DMS 273 (cell line): ENCODE results near the gene FAF1.

ENCODE experiments used
- DNase-seq: peaks from one replicate; lab custom pipeline; 2025; ENCODE audit not compliant: unreplicated experiment; lab: John Stamatoyannopoulos, UW

The FAF1 gene

GRCh38 chr1:50978852-50979781 is 19.1 kb upstream of the FAF1 start:
- peak; percentile 84 for DNase-seq

DNA sequence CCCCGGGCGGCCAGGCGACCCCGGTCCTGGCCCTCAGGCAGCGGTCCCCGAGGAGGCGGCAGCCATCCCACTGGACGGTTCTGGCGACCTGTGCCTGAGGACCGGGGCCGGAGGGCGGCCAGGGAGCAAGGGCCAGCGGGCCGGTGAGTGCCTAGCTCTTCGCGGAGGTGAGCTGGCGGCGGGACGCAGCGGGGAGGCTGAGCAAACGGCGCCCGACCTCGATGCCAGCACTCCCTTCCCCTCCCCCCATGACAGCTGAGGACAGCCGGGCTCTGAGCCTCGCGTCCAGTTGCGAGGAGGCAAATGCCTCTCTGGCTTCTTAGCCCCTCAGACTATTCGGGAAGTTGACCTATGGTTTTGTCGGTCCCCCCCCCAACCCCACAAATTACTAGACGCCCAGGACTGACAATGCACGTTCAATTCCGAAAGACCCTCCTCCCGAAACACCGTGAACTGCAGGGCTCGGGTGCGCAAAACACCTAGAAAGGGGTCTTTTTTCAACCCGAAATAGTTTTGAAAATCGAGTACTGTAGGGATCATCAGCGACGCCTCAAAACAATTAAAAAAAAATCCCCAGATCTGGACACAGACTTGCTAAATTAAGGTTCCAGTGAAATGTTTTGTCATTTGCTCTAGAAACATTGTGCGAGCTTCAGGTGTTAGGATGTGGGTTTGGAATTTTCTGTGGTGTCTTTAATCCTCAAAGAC is 18.2 kb upstream of the FAF1 start:
- peak; percentile 93 for DNase-seq

GRCh38 chr1:50977575-50978143 is 17.6 kb upstream of the FAF1 start:
- DNase-seq, result no peak

DNA sequence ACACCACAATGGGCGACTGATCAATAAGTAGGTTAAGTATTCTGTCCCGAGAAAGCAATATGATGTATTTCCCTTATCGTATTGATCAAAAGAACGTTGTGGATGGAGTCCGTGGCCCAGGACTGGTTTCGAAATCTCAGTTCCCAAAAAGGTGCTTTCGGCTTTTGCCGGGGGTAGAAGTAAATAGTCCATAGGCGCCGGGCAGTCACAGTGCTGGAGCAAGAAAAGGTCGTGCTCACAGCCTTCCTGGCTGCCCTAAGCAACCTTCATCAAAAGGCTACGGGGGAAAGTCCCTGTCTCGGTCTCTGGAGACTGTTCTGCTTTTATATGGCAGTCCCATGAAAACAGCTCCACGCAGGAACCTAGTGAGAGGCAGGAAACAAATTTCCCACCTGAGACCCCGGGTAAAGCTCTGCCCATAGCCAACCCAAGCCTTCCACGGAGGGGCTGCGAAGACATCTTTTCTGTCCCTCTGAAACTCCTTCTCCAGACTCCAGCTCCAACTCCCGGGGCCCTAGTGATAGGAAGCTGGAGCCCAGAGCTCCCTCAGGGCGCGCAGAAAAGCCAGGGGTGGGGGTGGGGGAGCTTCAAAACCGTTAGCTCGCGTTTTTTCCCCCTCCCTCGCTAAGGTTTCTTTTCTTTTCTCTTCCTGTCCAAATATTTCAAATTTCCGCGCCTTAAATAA is 17.0 kb upstream of the FAF1 start:
- DNase-seq, result peak; percentile 93

DNA sequence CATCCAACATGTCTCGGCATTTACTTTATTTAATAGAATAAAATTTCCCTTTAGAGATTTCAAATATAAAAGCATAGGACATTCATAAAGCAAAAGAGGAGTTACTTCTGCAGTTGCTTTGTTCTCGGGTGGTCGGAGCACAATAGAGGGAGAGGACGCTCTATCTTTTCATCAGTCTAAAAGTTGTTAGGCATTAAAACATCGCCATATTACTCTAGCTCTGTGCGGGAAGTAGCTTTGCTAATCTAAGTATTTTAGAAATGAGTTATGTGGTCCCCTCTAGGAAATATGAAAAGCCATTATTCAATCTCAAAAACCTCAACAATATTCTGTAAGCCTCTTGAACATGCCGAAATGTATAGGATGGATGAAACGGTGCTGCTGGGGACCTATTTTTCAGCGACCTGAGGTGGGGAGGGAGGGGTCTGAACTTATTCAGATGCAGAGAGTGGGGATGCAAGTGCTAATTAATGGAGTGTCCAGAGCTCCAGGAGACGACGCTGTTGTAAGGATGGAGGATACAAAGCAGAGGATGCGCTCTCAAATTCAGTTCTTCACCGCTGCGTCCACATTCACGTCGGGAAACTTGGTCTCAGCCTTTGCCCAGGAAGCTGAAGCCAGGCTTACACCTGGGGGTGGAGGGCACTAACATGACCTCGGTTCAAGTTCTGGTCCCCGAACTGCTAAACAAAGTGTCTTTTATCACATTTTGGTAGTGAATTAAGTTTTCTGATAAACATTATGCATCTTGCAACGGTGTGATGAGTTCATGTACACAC is 16.2 kb upstream of the FAF1 start:
- DNase-seq, result peak; percentile 81

DNA sequence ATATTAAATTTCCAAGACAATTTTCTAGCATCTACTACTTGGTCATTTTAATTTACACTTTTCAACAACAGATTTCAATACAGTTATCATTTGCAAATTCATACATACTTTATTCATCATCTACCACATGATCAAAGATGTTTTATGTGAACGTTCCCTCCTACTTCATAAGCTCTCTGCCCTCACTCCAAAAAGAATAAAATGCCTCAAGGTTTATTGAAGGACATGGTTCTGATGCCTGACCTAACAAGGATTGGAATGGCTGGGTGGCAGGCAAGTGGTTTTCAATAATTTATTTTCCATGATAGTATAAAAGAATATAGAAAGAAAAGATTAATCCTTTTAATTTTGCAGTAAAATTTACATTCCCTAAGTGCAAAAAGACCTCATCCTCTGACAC is 15.4 kb upstream of the FAF1 start:
- DNase-seq, result peak; percentile 74

DNA sequence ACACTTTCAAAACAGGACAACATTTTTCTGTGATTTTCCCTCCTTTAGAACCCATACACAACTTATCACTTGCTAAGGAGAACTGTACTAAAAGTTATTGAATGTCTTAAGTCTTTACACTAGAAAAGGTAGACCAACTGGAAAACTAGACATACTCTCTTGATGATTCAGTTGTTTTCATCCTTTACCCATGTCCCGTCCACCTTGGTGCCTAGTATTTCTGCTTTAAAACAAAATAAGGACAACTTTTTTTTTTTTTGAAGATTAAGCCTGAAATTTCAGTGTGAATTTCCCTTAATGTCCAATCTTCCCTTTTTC is 14.5 kb upstream of the FAF1 start:
- DNase-seq, result peak; percentile 53

DNA sequence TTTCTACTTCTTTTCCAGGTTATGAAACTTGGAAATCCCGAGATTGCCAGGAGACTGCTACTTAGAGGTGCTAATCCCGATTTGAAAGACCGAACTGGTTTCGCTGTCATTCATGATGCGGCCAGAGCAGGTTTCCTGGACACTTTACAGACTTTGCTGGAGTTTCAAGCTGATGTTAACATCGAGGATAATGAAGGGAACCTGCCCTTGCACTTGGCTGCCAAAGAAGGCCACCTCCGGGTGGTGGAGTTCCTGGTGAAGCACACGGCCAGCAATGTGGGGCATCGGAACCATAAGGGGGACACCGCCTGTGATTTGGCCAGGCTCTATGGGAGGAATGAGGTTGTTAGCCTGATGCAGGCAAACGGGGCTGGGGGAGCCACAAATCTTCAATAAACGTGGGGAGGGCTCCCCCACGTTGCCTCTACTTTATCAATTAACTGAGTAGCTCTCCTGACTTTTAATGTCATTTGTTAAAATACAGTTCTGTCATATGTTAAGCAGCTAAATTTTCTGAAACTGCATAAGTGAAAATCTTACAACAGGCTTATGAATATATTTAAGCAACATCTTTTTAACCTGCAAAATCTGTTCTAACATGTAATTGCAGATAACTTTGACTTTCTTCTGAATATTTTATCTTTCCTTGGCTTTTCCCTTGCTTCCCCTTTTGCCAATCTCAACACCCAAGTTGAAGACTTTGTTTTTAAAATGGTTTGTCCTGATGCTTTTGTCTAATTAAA is 14.0 kb upstream of the FAF1 start:
- DNase-seq, result peak; percentile 79

- DNase-seq, result no peak
Measured at GRCh38 chr1:50973255-50973654, 13.2 kb upstream of the FAF1 start.

DNA sequence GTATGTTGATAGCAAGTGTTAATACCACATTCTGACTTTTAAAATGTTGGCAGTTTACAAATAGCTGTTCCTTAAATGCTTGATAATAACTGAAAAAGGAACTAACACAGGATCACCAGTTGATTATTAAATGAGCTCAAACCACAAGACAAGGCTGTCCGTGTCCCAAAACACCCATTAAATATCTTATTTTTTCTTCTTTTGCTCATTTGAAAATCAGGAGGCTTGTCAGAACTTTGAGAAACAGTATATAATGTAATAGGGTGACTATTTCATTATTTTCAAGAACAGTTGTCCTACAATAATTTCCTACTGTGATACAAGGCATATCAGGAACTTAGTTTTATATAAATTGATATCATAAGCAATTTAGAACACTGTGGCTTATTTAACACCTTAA is 12.7 kb upstream of the FAF1 start:
- DNase-seq, result peak; percentile 40

- DNase-seq, result peak; percentile 54
Measured at GRCh38 chr1:50971748-50972305, 11.8 kb upstream of the FAF1 start.

GRCh38 chr1:50970931-50971582 is 11.0 kb upstream of the FAF1 start:
- DNase-seq, result peak; percentile 73

GRCh38 chr1:50970509-50970887 is 10.4 kb upstream of the FAF1 start:
- DNase-seq, result peak; percentile 77

- peak; percentile 97 for DNase-seq
Measured at GRCh38 chr1:50969611-50970508, 9.8 kb upstream of the FAF1 start, which contains the start of gene CDKN2C. CDKN2C (plus strand) TSS chr1:50970245; CDS start chr1:50970369, 124 bp downstream.

DNA sequence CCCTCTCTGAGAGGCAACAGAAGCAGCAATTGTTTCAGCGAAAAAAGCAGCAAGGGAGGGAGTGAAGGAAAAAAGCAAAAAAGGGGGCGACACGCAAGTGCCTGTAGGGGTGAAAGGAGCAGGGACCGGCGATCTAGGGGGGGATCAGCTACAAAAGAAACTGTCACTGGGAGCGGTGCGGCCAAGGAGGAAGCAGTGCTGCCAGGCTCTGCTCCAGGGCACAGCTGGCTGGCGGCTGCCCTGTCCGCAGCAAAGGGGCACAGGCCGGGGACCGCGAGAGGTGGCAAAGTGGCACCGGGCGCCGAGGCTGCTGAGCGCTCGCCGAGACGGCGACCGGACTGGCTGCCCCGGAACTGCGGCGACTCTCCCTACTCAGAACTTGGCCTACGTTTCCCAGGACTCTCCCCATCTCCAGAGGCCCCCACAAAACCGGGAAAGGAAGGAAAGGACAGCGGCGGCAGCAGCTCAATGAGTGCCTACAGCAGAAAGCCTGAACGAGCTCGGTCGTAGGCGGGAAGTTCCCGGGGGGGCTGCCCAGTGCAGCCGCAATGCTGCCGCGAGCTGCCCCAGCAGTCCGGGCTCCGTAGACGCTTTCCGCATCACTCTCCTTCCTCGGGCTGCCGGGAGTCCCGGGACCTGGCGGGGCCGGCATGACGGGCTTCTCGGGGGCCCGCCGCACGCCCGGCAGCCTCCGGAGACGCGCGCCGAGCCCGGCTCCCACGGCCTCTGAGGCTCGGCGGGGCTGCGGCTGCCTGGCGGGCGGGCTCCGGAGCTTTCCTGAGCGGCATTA is 8.9 kb upstream of the FAF1 start:
- DNase-seq, result peak; percentile 83

- DNase-seq, result peak; percentile 98
Measured at GRCh38 chr1:50968158-50968820, 8.2 kb upstream of the FAF1 start.
